ENCODE data around the gene LAMTOR1.

- TF ChIP-seq, protein P1, sequence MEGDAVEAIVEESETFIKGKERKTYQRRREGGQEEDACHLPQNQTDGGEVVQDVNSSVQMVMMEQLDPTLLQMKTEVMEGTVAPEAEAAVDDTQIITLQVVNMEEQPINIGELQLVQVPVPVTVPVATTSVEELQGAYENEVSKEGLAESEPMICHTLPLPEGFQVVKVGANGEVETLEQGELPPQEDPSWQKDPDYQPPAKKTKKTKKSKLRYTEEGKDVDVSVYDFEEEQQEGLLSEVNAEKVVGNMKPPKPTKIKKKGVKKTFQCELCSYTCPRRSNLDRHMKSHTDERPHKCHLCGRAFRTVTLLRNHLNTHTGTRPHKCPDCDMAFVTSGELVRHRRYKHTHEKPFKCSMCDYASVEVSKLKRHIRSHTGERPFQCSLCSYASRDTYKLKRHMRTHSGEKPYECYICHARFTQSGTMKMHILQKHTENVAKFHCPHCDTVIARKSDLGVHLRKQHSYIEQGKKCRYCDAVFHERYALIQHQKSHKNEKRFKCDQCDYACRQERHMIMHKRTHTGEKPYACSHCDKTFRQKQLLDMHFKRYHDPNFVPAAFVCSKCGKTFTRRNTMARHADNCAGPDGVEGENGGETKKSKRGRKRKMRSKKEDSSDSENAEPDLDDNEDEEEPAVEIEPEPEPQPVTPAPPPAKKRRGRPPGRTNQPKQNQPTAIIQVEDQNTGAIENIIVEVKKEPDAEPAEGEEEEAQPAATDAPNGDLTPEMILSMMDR (conservative IDR thresholded peaks at IDR 0.05): no peak
- no peak for TF ChIP-seq EZH2 (IDR thresholded peaks at IDR 0.05; ENCODE audit: low read depth)
Observed at GRCh38 chr11:72075756-72076155, 27.3 kb downstream of the LAMTOR1 start.
